HG02840 (cell line): ENCODE results near the gene MCCD1.
"Not testable (repeated sequence)": the region's sequence is repeated elsewhere in the genome, so short reads cannot be mapped to it uniquely, and the experiment has no call there.

Source experiments
- ATAC-seq: cut with Tn5 transposase; IDR thresholded peaks from one replicate; pipeline ENCODE4 v1.9.1; 2021; ENCODE audit warnings: mild to moderate bottlenecking, moderate library complexity, moderate number of reproducible peaks; ENCODE audit not compliant: unreplicated experiment, low FRiP score

The MCCD1 gene

DNA sequence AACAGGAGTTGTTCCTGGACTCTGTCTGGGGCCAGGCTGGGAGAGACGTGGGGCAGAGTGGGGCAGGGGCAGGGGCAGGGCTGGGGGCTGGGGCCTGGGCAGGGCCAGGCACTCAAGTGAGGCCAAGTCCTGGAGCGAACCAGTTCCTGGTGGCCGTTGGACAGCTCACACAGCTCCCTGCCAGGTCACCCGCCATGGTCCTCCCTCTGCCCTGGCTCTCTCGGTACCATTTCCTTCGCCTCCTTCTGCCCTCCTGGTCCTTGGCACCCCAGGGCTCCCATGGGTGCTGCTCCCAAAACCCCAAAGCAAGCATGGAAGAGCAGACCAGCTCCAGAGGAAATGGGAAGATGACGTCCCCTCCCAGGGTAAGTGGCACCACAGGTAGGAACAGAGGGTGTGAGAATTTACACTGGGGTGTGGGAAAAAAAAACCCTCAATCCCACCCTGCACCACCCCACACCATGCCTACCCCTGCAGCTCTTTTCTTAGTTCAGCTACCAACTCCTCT is at the start of gene MCCD1:
MCCD1 (plus strand) TSS at position 142 of the 508 bp plus-strand sequence; CDS start at position 195, 53 bp downstream.
- no peak for ATAC-seq

DNA sequence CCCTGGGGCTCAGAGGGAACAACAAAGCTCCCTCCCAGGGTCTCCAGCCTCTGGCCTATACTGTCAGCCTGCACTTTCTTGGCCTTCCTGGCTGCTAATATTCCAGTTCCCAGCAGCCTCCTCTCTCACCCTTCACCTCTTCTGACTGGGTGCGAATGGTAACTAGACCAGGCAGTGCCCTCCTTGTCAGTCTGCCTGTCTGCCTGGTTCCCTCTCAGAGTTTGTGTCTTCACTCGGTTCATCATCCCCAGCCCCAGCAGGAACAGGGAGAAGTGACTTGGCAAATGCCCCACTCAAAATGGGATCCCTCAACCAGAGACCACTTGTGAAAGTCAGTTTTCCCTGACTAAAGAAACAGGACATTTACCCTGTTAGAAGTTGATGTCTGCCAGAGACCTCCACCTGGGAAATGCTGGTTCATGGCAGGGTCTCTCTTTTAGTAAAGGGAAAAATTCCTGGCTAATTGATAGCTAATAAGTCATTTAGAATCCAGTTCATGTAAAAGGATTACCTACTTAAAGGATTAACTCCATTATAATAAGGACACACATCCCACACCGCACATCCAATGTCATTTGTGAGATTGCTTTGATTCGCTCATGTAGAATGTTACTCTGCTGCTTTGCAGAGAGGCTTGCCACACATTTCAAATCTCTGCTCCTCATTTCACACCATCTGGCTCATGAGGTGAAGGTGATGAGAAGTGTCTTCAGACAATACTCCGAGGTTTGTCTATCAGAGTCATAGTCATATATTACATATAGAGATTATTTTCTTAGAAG is 49.4 kb upstream of the MCCD1 start:
- ATAC-seq = no peak

GRCh38 chr6:31479933-31480535 is 48.7 kb upstream of the MCCD1 start:
- ATAC-seq = no peak

GRCh38 chr6:31480574-31480973 is 48.2 kb upstream of the MCCD1 start:
- no peak for ATAC-seq

- no peak for ATAC-seq
Observed at GRCh38 chr6:31483392-31483791, 45.4 kb upstream of the MCCD1 start.

- no peak for ATAC-seq
Observed at GRCh38 chr6:31485055-31485454, 43.7 kb upstream of the MCCD1 start.

DNA sequence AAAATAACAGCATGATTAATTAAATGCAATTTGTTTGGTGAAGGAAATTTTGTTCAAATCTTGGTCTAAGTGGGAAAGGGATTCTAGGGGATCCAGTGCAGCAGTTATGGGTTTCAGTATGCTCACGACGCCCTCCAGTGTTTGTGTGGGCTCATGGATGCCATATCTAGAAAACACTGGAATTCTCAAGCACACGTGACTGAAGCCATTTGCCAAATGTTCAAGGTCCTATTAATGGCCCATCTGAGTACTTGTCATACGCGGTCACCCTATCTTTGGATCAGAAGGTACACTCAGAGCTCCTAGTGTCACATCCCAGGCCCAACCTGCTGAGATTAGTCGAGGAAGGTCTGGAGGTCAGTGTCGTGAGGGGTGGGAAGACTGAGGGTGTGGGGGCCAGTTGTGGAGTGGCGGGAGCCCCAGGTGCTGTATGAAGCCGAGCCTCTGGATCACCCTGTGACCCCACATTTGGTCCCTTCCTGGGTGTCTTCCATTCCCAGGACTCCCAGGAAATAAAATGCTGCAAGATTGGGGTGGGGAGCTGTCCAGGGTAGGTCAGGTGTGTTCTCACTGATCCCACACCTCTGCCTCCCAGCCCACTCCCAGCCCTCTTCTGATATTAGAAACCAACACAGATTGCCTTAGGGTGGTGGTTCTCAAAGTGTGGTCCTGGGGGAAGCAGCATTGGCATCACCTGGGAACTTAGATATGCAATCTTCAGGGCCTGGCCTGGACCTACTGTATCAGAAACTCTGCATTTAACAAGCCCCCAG is 42.5 kb upstream of the MCCD1 start:
- not testable (repeated sequence) for ATAC-seq

DNA sequence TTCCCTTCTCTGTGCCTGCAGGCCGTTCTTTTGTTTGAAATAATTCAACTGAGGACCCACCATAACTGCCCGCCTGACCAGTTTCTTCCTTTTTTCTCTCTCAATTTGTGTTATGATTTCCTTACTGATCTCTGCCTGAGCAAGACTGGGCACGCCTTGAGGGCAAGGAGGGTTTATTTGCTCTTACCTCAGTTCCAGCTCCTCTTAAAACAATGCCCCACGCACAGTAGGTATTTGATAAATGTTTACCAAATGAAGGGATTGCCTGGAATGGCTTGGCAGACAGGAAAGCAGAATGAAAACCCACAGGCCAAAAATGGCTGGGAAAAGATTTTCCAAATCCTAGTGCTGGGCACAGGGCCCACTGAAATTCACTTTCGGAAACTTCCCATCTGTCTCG is 41.1 kb upstream of the MCCD1 start:
- not testable (repeated sequence) for ATAC-seq

GRCh38 chr6:31489086-31489485 is 39.7 kb upstream of the MCCD1 start:
- no peak for ATAC-seq

- ATAC-seq = no peak
Observed at GRCh38 chr6:31490115-31490873, 38.5 kb upstream of the MCCD1 start.

DNA sequence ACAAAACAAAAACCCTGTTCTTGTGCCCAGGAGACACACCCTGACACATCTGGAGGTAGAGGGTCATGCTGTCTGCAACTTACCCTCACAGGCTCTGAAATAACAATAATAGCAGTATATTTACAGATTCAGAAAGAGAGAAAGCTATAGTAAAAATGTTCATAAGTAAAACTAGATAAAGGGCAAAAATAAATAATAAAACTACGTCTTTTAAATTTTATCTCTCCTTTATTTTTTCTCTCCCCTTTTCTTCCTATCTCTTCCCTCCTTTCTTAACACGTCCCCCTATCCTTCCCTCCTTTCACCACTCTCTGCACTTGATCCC is 35.2 kb upstream of the MCCD1 start:
- ATAC-seq = not testable (repeated sequence)

DNA sequence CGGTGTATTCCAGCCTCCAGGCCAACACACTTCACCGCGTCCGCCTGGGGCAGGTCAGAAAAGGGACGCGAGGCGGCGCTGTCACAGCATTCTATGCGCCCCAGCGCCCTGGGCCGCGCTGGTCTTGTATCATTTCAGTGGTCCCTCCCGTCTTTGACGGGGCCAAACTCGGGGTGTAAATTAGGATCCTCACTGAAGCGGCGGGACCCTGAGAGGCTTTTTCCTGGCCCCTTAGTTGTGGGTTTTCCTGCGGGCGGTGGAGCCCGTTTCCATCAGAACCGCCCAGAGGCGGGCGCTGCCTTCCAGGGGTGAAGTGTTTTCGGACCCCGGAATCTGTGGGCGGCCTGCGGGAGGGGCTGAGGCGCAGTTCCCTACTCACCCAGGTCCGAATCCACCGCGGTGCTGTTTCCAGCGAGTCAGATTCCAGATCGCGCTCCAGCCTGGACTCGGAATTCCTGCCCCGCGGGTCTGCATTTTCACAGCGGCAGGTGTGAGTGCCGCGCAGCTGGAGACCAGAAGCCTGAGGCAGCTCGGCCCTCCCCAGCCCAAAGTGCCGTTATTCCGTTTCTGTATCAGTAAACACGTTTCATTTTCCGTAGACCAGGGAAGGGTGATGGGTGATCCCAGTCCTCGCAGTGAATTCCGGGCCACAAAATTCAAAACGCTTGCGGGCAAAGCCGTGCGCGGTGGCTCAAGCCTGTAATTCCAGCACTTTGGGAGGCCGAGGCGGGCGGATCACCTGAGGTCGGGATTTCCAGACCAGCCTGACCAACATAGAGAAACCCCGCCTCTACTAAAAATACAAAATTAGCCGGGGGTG is 34.7 kb upstream of the MCCD1 start:
- no peak for ATAC-seq

- ATAC-seq = no peak
Observed at GRCh38 chr6:31495580-31495979, 33.2 kb upstream of the MCCD1 start.

DNA sequence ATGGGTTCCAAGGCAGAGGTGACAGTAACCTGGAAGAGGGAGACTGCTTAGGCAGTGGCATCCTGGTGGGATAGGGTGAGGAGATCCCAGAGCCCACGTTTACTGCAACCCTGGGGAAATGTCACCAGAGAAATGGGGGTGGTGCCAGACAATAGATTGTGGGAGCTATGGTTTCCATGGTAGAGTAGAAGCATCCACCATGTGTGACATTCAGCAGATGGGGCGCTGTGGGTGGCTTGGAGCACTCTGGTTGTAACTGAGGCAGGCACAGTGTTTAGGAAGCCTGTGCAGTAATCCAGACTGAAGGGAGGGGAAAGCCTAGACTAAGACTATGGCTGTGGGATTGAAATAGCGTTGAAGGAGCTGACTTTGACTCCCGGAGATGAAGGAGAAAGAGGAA is 31.9 kb upstream of the MCCD1 start:
- not testable (repeated sequence) for ATAC-seq

DNA sequence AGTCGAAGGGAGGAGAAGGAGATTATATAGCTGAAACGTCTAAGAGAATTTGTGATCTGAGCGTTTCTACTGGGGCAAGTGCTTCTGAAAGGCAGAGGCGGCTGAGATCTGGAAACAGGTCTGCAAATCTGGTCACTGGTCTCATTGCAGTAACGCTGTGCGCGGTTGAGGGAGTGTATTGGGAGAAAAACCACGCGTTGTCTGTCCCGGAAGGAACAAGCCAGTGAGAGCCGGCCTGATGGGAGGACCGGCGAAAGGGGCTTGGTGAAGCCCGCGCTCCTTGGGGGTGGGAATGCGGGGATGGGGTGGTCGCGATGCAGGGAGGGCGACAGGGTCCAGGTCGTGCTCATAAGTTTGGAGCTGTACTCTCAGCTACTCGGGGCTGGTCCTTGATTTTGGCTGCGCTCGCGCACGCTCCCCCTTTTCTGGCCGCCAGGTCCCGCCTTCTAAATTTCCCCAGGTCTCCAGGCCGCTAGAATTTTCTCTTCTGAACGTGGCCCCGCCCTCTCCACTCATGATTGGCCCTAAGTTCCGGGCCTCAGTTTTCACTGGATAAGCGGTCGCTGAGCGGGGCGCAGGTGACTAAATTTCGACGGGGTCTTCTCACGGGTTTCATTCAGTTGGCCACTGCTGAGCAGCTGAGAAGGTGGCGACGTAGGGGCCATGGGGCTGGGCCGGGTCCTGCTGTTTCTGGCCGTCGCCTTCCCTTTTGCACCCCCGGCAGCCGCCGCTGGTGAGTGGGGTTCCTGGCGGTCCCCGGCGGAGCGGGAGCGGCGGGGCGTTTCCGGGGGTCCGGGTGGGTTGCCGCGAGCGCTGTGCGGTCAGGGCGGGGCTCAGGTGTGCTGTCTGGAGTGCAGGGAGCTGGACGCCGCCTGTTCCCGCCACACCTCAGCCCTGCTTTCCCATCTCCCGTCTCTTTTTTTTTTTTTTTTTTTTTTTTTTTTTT is 31.0 kb upstream of the MCCD1 start, which contains the start of gene MICB:
MICB (plus strand) TSS at position 615 of the 946 bp plus-strand sequence; CDS start at position 664, 49 bp downstream.
- peak; percentile 47 for ATAC-seq

- no peak for ATAC-seq
Observed at GRCh38 chr6:31498748-31499147, 30.0 kb upstream of the MCCD1 start.

DNA sequence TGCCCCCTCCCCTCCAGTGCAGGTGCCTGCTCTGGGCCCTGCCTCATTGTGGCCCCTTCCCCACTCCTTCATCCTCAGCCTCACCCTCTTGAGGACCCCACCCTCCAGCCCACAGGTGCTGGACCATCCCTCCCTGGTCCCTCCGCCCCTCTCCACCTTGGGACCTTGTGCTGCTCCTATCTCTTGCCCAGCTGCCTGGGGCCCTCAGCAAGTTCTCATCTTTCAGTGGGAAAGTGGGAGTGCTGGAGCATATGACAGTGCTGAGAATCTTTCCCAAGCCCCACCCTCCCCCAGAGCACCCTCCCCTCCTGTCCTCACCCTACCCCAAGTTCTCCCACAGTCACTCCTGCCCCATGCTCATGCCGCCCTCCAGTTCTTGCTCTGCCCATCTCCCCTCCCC is 29.1 kb upstream of the MCCD1 start:
- ATAC-seq = not testable (repeated sequence)

GRCh38 chr6:31502586-31502985 is 26.2 kb upstream of the MCCD1 start:
- ATAC-seq = no peak
